GM19397 (cell line): ENCODE data around the gene MAG.
"Not testable (repeated sequence)": the region's sequence is repeated elsewhere in the genome, so short reads cannot be mapped to it uniquely, and the experiment has no call there.

ENCODE experiments used
- ATAC-seq: cut with Tn5 transposase; IDR thresholded peaks from one replicate; pipeline ENCODE4 v1.9.1; 2021; ENCODE audit warnings: mild to moderate bottlenecking, moderate library complexity; ENCODE audit not compliant: unreplicated experiment

MAG gene

GRCh38 chr19:35358834-35359233 lies 66.9 kb downstream of the MAG start:
- ATAC-seq: not testable (repeated sequence)

GRCh38 chr19:35359395-35359794 lies 67.4 kb downstream of the MAG start:
- ATAC-seq: not testable (repeated sequence)

- ATAC-seq: not testable (repeated sequence)
Observed at GRCh38 chr19:35360081-35360480, 68.1 kb downstream of the MAG start.

- no peak for ATAC-seq
Observed at GRCh38 chr19:35360880-35361420, 69.0 kb downstream of the MAG start.

- ATAC-seq: no peak
Observed at GRCh38 chr19:35362261-35363000, 70.5 kb downstream of the MAG start.

GRCh38 chr19:35363001-35363590 lies 71.1 kb downstream of the MAG start:
- no peak for ATAC-seq
